HCT116 (cell line): ENCODE measurements around the gene MDM2. TPM values are rescaled to one million over a fixed set of nuclear protein-coding genes. Genes with fewer than 3 reads are reported as not detected.
A peak's percentile ranks its signal among the peaks of the same experiment; 100 is the strongest.

Experiments used
- ATAC-seq: fragments of 200-7000 bp; cut with Tn5 transposase; 2 replicates; pipeline ENCODE4 v1.9.1; 2020; ENCODE audit warnings: mild to moderate bottlenecking, moderate library complexity
- BruUV-seq: library from RNA; stranded (reverse); fragments of 400-500 nt; replicated peaks from 2 replicates; lab custom pipeline; 2021; lab: Mats Ljungman, UMichigan
- CTCF ChIA-PET: fragments of 300-600 bp; sonication (Branson Sonifier 250); formaldehyde crosslinking; loops from one replicate; lab custom pipeline; 2021; ENCODE audit warnings: antibody characterized with exemption; lab: Charles Lee
- POLR2A ChIA-PET: fragments of 300-600, 350-600 bp; sonication (Branson Sonifier 250); formaldehyde crosslinking; loops from one replicate; lab custom pipeline; 2021; ENCODE audit warnings: antibody characterized with exemption; lab: Charles Lee
- RAD21 ChIA-PET, 2 experiments: fragments of 300-600 bp; sonication (Branson Sonifier 250); formaldehyde crosslinking; loops; one replicate each; lab custom pipeline; 2023; ENCODE audit warnings: low total read pairs in 2 of 2; ENCODE audit not compliant: uncharacterized antibody in 2 of 2, unreplicated experiment in 2 of 2, low non-redundant PET in 1 of 2; lab: Charles Lee
- DNase-seq: peaks from one replicate; pipeline ENCODE4 v3.0.0-alpha.2; 2010; ENCODE audit warnings: low read depth, low spot score
- H2AFZ ChIP-seq: fragments of 200-600 bp; shearing (Covaris generic), sonication (generic); 2 replicates; pipeline ENCODE4 v1.6.1; 2017; ENCODE audit warnings: low read depth, mixed run types, mixed read lengths, antibody characterized with exemption, low read length; ENCODE audit not compliant: poor library complexity, severe bottlenecking
- H3K27ac ChIP-seq: 2 replicates; pipeline ENCODE4 v1.5.1; 2012; ENCODE audit warnings: low read depth, low read length
- H3K27me3 ChIP-seq: fragments of 200-600 bp; sonication (generic); 2 replicates; pipeline ENCODE4 v1.6.1; 2016; ENCODE audit warnings: mixed run types, low read length, mixed read lengths; ENCODE audit not compliant: insufficient read depth
- H3K36me3 ChIP-seq, 2 experiments: fragments of 200-500 bp in 1 of 2; fragments of 200-600 bp in 1 of 2; sonication (Bioruptor generic) in 1 of 2; sonication (generic) in 1 of 2; 2 replicates each; pipeline versions ENCODE4 v1.5.1 to v1.6.1; 2014 to 2016; ENCODE audit warnings: low read length in 2 of 2, inconsistent platforms in 1 of 2, mixed read lengths in 1 of 2, mixed run types in 1 of 2; ENCODE audit not compliant: insufficient read depth in 2 of 2, control insufficient read depth in 1 of 2
- H3K4me1 ChIP-seq, 2 experiments: fragments of 200-600 bp in 1 of 2; sonication (generic) in 1 of 2; 2 replicates each; pipeline versions ENCODE4 v1.5.1 to v1.6.1; 2012 to 2017; ENCODE audit warnings: low read length in 2 of 2, inconsistent platforms in 1 of 2, mild to moderate bottlenecking in 1 of 2, mixed read lengths in 1 of 2, mixed run types in 1 of 2, moderate library complexity in 1 of 2; ENCODE audit not compliant: insufficient read depth in 2 of 2, control insufficient read depth in 1 of 2
- H3K4me2 ChIP-seq: fragments of 200-600 bp; sonication (generic); 2 replicates; pipeline ENCODE4 v1.6.1; 2017; ENCODE audit warnings: mixed run types, low read length, mixed read lengths
- H3K4me3 ChIP-seq, 2 experiments: fragments of 200-600 bp in 1 of 2; sonication (generic) in 1 of 2; replicated peaks in 1 of 2; 2 replicates each; pipeline ENCODE4 v1.5.1; 2011 to 2016; ENCODE audit warnings: low read length in 2 of 2, control low read depth in 1 of 2, low read depth in 1 of 2, mild to moderate bottlenecking in 1 of 2, mixed read lengths in 1 of 2, mixed run types in 1 of 2
- H3K79me2 ChIP-seq: fragments of 200-600 bp; sonication (generic); 2 replicates; pipeline ENCODE4 v1.6.1; 2017; ENCODE audit warnings: mild to moderate bottlenecking, mixed run types, low read length, moderate library complexity, mixed read lengths; ENCODE audit not compliant: insufficient read depth
- H3K9ac ChIP-seq: fragments of 200-600 bp; sonication (generic); 2 replicates; pipeline ENCODE4 v1.6.1; 2016; ENCODE audit warnings: low read length, mixed read lengths
- H3K9me2 ChIP-seq: fragments of 200-600 bp; sonication (generic), shearing (Covaris generic); 2 replicates; pipeline ENCODE4 v1.6.1; 2017; ENCODE audit warnings: mixed run types, mild to moderate bottlenecking, moderate library complexity; ENCODE audit not compliant: insufficient read depth
- H3K9me3 ChIP-seq, 2 experiments: fragments of 200-500 bp in 1 of 2; fragments of 200-600 bp in 1 of 2; sonication (Bioruptor generic) in 1 of 2; sonication (generic) in 1 of 2; 2 replicates each; pipeline ENCODE4 v1.6.1; 2014 to 2017; ENCODE audit warnings: low read length in 2 of 2, mixed read lengths in 2 of 2, inconsistent platforms in 1 of 2, low read depth in 1 of 2, mild to moderate bottlenecking in 1 of 2, mixed run types in 1 of 2, moderate library complexity in 1 of 2; ENCODE audit not compliant: control insufficient read depth in 1 of 2, insufficient read depth in 1 of 2
- H4K20me1 ChIP-seq: fragments of 200-600 bp; sonication (generic), shearing (Covaris generic); 2 replicates; pipeline ENCODE4 v1.6.1; 2017; ENCODE audit warnings: mixed run types, mild to moderate bottlenecking, moderate library complexity; ENCODE audit not compliant: insufficient read depth
- ATF3 ChIP-seq: IDR thresholded peaks from 2 replicates; pipeline ENCODE4 v1.6.1; 2012
- CBX3 ChIP-seq: IDR thresholded peaks from 2 replicates; pipeline ENCODE4 v1.6.1; 2012; ENCODE audit warnings: low read depth
- EGR1 ChIP-seq: IDR thresholded peaks from 2 replicates; pipeline ENCODE4 v1.6.1; 2012; ENCODE audit warnings: low read depth
- ELF1 ChIP-seq: IDR thresholded peaks from 2 replicates; pipeline ENCODE4 v1.6.1; 2012; ENCODE audit warnings: low read depth, borderline replicate concordance
- EZH2 ChIP-seq: fragments of 200-600 bp; sonication (generic); IDR thresholded peaks from 2 replicates; pipeline ENCODE4 v1.6.1; 2017; ENCODE audit warnings: antibody characterized with exemption, mixed run types
- EZH2phosphoT487 ChIP-seq: fragments of 200-600 bp; IDR thresholded peaks from 2 replicates; pipeline ENCODE4 v1.6.1; 2018; ENCODE audit warnings: antibody characterized with exemption, borderline replicate concordance
- FOSL1 ChIP-seq: IDR thresholded peaks from 2 replicates; pipeline ENCODE4 v1.6.1; 2012; ENCODE audit warnings: low read depth
- POLR2AphosphoS5 ChIP-seq: IDR thresholded peaks from 2 replicates; pipeline ENCODE4 v1.6.1; 2011; ENCODE audit warnings: mild to moderate bottlenecking, low read depth, low read length, moderate library complexity
- RAD21 ChIP-seq: IDR thresholded peaks from 2 replicates; pipeline ENCODE4 v1.6.1; 2012; ENCODE audit warnings: low read depth, mild to moderate bottlenecking
- REST ChIP-seq: IDR thresholded peaks from 2 replicates; pipeline ENCODE4 v1.6.1; 2012; ENCODE audit warnings: low read depth
- SIN3A ChIP-seq: IDR thresholded peaks from 2 replicates; pipeline ENCODE4 v1.6.1; 2012; ENCODE audit warnings: low read depth
- SP1 ChIP-seq: IDR thresholded peaks from 2 replicates; pipeline ENCODE4 v1.6.1; 2012; ENCODE audit warnings: low read depth
- TCF7L2 ChIP-seq: IDR thresholded peaks from 2 replicates; pipeline ENCODE4 v1.7.0; 2011; ENCODE audit warnings: borderline replicate concordance, inconsistent platforms; ENCODE audit not compliant: insufficient read depth, insufficient read length; ENCODE audit errors: extremely low read depth
- ZBTB33 ChIP-seq: IDR thresholded peaks from 2 replicates; pipeline ENCODE4 v1.6.1; 2011; ENCODE audit warnings: mild to moderate bottlenecking, low read length, moderate library complexity; ENCODE audit not compliant: insufficient replicate concordance; ENCODE audit errors: extremely low read depth
- ZFX ChIP-seq: fragments of 450-650 bp; IDR thresholded peaks from 2 replicates; pipeline ENCODE4 v1.6.1; 2017
- ZNF274 ChIP-seq: fragments of 200-500 bp; sonication (Bioruptor generic); IDR thresholded peaks from 2 replicates; pipeline ENCODE4 v1.6.1; 2014; ENCODE audit warnings: mild to moderate bottlenecking, low read depth, low read length, inconsistent platforms
- intact Hi-C: fragments of 100-400 bp; cut with micrococcal nuclease; formaldehyde crosslinking; loops from 2 replicates; pipeline ENCODE4 v1.10.0; 2022
- total RNA-seq: library from RNA; stranded (reverse); gene quantifications from one replicate; pipeline ENCODE4 v1.2.1, GENCODE V29; 2021; ENCODE audit not compliant: unreplicated experiment

The MDM2 gene
- total RNA-seq, 1 experiment from 2014 or later: 170 TPM

- Histone ChIP-seq H4K20me1 (no peaks in the 10 kb centered on the region), H3K27me3 (no peaks in the 10 kb centered on the region), H3K4me1 (peaks cover 0 to 24% of the 10 kb centered on the region in 2 experiments), H3K9ac (no peak overlapping the region), H3K4me3 (no peak overlapping the region), H3K36me3 (no peaks in the 10 kb centered on the region), H2AFZ (no peak overlapping the region), H3K9me2 (no peaks in the 10 kb centered on the region), H3K9me3 (no peaks in the 10 kb centered on the region), H3K4me2 (peak overlapping the region; percentile 11; the same call in 1 of the 2 replicates), H3K27ac (no peak overlapping the region), H3K79me2 (no peaks in the 10 kb centered on the region)
- DNase-seq (no peak), ATAC-seq (peak; percentile 23; the same call in 1 of the 2 replicates)
- no peak for TF ChIP-seq EZH2phosphoT487
- no peak for TF ChIP-seq POLR2AphosphoS5
- TF ChIP-seq ELF1: no peak
- no peak for TF ChIP-seq SIN3A
- no peak for TF ChIP-seq RAD21
- TF ChIP-seq REST: no peak
- TF ChIP-seq EGR1: no peak
- no peak for TF ChIP-seq ATF3
- no peak for TF ChIP-seq EZH2
- TF ChIP-seq CBX3: no peak
- no peak for TF ChIP-seq ZNF274
- no peak for TF ChIP-seq TCF7L2
- TF ChIP-seq ZBTB33: no peak
- no peak for TF ChIP-seq FOSL1
- no peak for TF ChIP-seq SP1
- TF ChIP-seq ZFX: no peak
- no TSS peak for BruUV-seq
- intact Hi-C loops: no loop called here
- ChIA-PET CTCF (no interaction called here), POLR2A (interaction anchor here (2.4 kb wide), 1 partner anchor 14 kb away, joined by 7 read pairs; the partner anchor contains the start of gene MDM2), RAD21 (no interaction called here)
Observed at GRCh38 chr12:68793436-68793835, 14.5 kb upstream of the MDM2 start.
